GM23248 (cell line): ENCODE data around the gene MON2. TPM values are rescaled to one million over a fixed set of nuclear protein-coding genes. Genes with fewer than 3 reads are reported as not detected.
A peak's percentile ranks its signal among the peaks of the same experiment; 100 is the strongest.

Source experiments
- DNase-seq: peaks from one replicate; pipeline ENCODE4 v3.0.0-alpha.2; 2015
- H2AFZ ChIP-seq: fragments of 200-600 bp; sonication (generic); 2 replicates; pipeline ENCODE4 v1.6.1; 2016; ENCODE audit warnings: antibody characterized with exemption
- H3F3A ChIP-seq: fragments of 200-600 bp; sonication (generic); 2 replicates; pipeline ENCODE4 v1.6.1; 2016; ENCODE audit warnings: mild to moderate bottlenecking, antibody characterized with exemption, mixed run types; ENCODE audit not compliant: insufficient read depth
- H3K27ac ChIP-seq: fragments of 200-600 bp; sonication (generic); 2 replicates; pipeline ENCODE4 v1.5.1; 2016; ENCODE audit warnings: mild to moderate bottlenecking
- H3K27me3 ChIP-seq: fragments of 200-600 bp; sonication (generic); replicated peaks from 2 replicates; pipeline ENCODE4 v1.6.1; 2016; ENCODE audit warnings: mild to moderate bottlenecking; ENCODE audit not compliant: insufficient read depth
- H3K36me3 ChIP-seq: fragments of 200-600 bp; sonication (generic); 2 replicates; pipeline ENCODE4 v1.6.1; 2016; ENCODE audit warnings: low read depth, mild to moderate bottlenecking
- H3K4me1 ChIP-seq: fragments of 200-600 bp; sonication (generic); 2 replicates; pipeline ENCODE4 v1.6.1; 2016; ENCODE audit warnings: mild to moderate bottlenecking; ENCODE audit not compliant: insufficient read depth
- H3K4me2 ChIP-seq: fragments of 200-600 bp; sonication (generic); one replicate; pipeline ENCODE4 v1.6.1; 2016; ENCODE audit warnings: mild to moderate bottlenecking; ENCODE audit not compliant: unreplicated experiment
- H3K4me3 ChIP-seq: fragments of 200-600 bp; sonication (generic); 2 replicates; pipeline ENCODE4 v1.5.1; 2016; ENCODE audit warnings: mild to moderate bottlenecking
- H3K79me2 ChIP-seq: fragments of 200-600 bp; sonication (generic); 2 replicates; pipeline ENCODE4 v1.6.1; 2016; ENCODE audit warnings: mild to moderate bottlenecking; ENCODE audit not compliant: insufficient read depth
- H3K9ac ChIP-seq: fragments of 200-600 bp; sonication (generic); 2 replicates; pipeline ENCODE4 v1.6.1; 2016; ENCODE audit warnings: mild to moderate bottlenecking
- H3K9me2 ChIP-seq: fragments of 200-600 bp; sonication (generic); 2 replicates; pipeline ENCODE4 v1.6.1; 2016; ENCODE audit warnings: mixed run types, mild to moderate bottlenecking, moderate library complexity; ENCODE audit not compliant: insufficient read depth
- H3K9me3 ChIP-seq: fragments of 200-600 bp; sonication (generic); one replicate; pipeline ENCODE4 v1.6.1; 2017; ENCODE audit warnings: low read depth
- H4K20me1 ChIP-seq: fragments of 200-600 bp; sonication (generic); 2 replicates; pipeline ENCODE4 v1.6.0; 2016; ENCODE audit not compliant: insufficient read depth
- EZH2 ChIP-seq: fragments of 200-600 bp; sonication (generic); IDR thresholded peaks from 2 replicates; pipeline ENCODE4 v1.6.1; 2018; ENCODE audit warnings: antibody characterized with exemption, mild to moderate bottlenecking; ENCODE audit not compliant: insufficient read depth, poor library complexity, severe bottlenecking
- EZH2phosphoT487 ChIP-seq: fragments of 200-600 bp; sonication (generic); IDR thresholded peaks from 2 replicates; pipeline ENCODE4 v1.6.1; 2018; ENCODE audit warnings: antibody characterized with exemption, moderate library complexity, mild to moderate bottlenecking, low read depth; ENCODE audit not compliant: insufficient read depth
- WGBS, 2 experiments: methylation state at CpG; one replicate each; pipeline ENCODE4 v1.1.6; 2015 to 2017; ENCODE audit warnings: low lambda C conversion rate in 2 of 2, low coverage in 1 of 2; ENCODE audit errors: missing lambda C conversion rate in 2 of 2; 5-methylcytosine and 5-hydroxymethylcytosine counted together
- in situ Hi-C: fragments of 300-500 bp; cut with MboI; formaldehyde crosslinking; loops from 2 replicates; pipeline ENCODE4 v1.15.0; 2020
- polyA plus RNA-seq: library from polyadenylated mRNA; unstranded; fragments of >200 nt; fragmentation: Nextera tagmentation; extraction: Ambion mirVana; gene quantifications from 2 replicates; pipeline ENCODE4 v1.2.1, GENCODE V29; 2016
- total RNA-seq: library from RNA; depleted of rRNA; stranded (reverse); fragments of >200 nt; shearing (Covaris generic); gene quantifications from 2 replicates; pipeline ENCODE4 v1.2.3, GENCODE V29; 2014

The MON2 gene
- total and polyA plus RNA-seq, 2 experiments from 2014 or later: 22.1 to 26.8 TPM

DNA sequence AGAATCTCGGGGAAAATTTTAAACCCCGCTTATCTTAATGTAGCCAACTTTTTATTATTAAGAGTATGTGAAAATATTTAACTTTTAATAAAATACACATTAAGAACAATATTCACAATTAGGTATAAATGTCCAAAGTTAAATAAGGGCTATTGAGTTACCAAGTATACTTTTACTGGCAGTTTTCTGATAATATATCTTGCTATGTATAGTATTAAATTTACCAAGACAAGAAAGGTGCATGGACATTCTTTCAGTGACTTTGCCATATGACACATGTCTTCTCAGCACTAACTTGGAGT lies 115.4 kb downstream of the MON2 start:
- H3F3A ChIP-seq: peaks cover 19% of the 10 kb centered on the region
- no peaks in the 10 kb centered on the region for H3K9me2 ChIP-seq
- H3K27ac ChIP-seq: no peak overlapping the region
- H3K36me3 ChIP-seq: peaks cover 24% of the 10 kb centered on the region; the same call in 1 of the 2 replicates
- no peaks in the 10 kb centered on the region for H3K79me2 ChIP-seq
- 0 out of 2 replicates have a peak overlapping the region, but pooled peaks have one; percentile 1 for H3K9ac ChIP-seq
- H2AFZ ChIP-seq: no peak overlapping the region
- H3K4me1 ChIP-seq: peaks cover 6% of the 10 kb centered on the region; the same call in 1 of the 2 replicates
- DNase-seq: no peak
- 4 to 7% methylated on average over 2 of the region's 2 CpGs for WGBS, 2 experiments
- H3K9me3 ChIP-seq: no peaks in the 10 kb centered on the region
- no peaks in the 10 kb centered on the region for H3K27me3 ChIP-seq
- H4K20me1 ChIP-seq: no peaks in the 10 kb centered on the region
- peak overlapping the region; percentile 11 for H3K4me2 ChIP-seq
- no peak for TF ChIP-seq EZH2
- TF ChIP-seq EZH2phosphoT487: no peak
- in situ Hi-C loops: loop anchor here (10.0 to 25.0 kb wide), 2 partner anchors 213 to 480 kb away; no protein-coding TSS in a partner anchor
- no peak overlapping the region for H3K4me3 ChIP-seq

DNA sequence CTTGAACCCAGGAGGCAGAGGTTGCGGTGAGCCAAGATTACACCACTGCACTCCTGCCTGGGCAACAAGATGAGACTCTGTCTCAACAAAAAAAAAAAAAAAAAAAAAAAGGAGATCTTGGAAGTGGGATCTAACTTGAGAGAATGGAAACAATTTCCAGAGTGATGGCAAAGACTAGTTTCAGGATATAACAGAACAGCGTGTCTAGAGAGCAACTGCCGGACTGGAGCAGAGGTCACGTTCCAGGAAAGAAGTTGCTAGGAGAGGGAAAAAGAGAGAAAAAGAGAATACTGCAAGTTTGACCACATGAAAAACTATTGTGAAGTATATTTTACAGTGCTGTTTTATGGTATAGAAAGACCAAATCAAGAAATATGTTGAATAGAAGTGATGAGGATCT lies 118.0 kb downstream of the MON2 start:
- peaks cover 26% of the 10 kb centered on the region; the same call in 1 of the 2 replicates for H3K36me3 ChIP-seq
- no peak overlapping the region for H3K4me2 ChIP-seq
- H3K79me2 ChIP-seq: no peaks in the 10 kb centered on the region
- H2AFZ ChIP-seq: no peak overlapping the region
- peaks cover 29% of the 10 kb centered on the region for H3F3A ChIP-seq
- no peak for DNase-seq
- no peaks in the 10 kb centered on the region for H3K27me3 ChIP-seq
- no peaks in the 10 kb centered on the region for H3K9me3 ChIP-seq
- H3K27ac ChIP-seq: no peak overlapping the region
- H4K20me1 ChIP-seq: no peaks in the 10 kb centered on the region
- no peak overlapping the region for H3K4me3 ChIP-seq
- WGBS, 2 experiments: 85 to 88% methylated on average over 4 of the region's 4 CpGs
- in situ Hi-C loops: loop anchor here (10.0 to 25.0 kb wide), 2 partner anchors 210 to 478 kb away; no protein-coding TSS in a partner anchor
- TF ChIP-seq EZH2: no peak
- TF ChIP-seq EZH2phosphoT487: no peak
- H3K9ac ChIP-seq: no peak overlapping the region
- peaks cover 18% of the 10 kb centered on the region for H3K4me1 ChIP-seq
- no peaks in the 10 kb centered on the region for H3K9me2 ChIP-seq

DNA sequence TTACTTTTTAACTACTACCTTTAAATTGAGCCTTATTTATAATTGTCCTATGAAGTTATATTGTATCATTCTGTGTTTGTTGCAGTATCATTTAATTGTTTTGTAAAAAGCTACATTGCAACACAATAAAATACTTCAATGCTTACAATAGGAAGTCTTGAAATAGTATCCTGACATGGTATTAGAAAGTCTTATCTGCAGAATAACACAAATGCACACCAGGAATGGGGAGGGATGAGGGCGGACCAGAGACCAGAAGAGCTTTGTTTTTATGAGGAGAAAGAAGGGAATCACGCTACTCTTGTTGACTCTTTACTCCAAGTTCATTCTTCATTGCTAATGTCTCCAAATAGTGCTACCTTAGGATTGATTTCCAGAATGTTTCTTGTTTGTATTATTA lies 120.2 kb downstream of the MON2 start:
- peaks cover 34% of the 10 kb centered on the region; the same call in 1 of the 2 replicates for H3K36me3 ChIP-seq
- 97% methylated on average over 2 of the region's 2 CpGs for WGBS, 2 experiments
- DNase-seq: no peak
- no peak overlapping the region for H3K4me3 ChIP-seq
- H3K4me1 ChIP-seq: peaks cover 17% of the 10 kb centered on the region
- no peaks in the 10 kb centered on the region for H3K9me2 ChIP-seq
- no peak overlapping the region for H3K9ac ChIP-seq
- no peak overlapping the region for H2AFZ ChIP-seq
- no peak overlapping the region for H3K27ac ChIP-seq
- no peak overlapping the region for H3K4me2 ChIP-seq
- in situ Hi-C loops: loop anchor here (10.0 to 25.0 kb wide), 2 partner anchors 208 to 475 kb away; no protein-coding TSS in a partner anchor
- peaks cover 10% of the 10 kb centered on the region; the same call in 1 of the 2 replicates for H3F3A ChIP-seq
- TF ChIP-seq EZH2phosphoT487: no peak
- TF ChIP-seq EZH2: no peak
- no peaks in the 10 kb centered on the region for H3K9me3 ChIP-seq
- no peaks in the 10 kb centered on the region for H4K20me1 ChIP-seq
- no peaks in the 10 kb centered on the region for H3K79me2 ChIP-seq
- H3K27me3 ChIP-seq: no peaks in the 10 kb centered on the region

DNA sequence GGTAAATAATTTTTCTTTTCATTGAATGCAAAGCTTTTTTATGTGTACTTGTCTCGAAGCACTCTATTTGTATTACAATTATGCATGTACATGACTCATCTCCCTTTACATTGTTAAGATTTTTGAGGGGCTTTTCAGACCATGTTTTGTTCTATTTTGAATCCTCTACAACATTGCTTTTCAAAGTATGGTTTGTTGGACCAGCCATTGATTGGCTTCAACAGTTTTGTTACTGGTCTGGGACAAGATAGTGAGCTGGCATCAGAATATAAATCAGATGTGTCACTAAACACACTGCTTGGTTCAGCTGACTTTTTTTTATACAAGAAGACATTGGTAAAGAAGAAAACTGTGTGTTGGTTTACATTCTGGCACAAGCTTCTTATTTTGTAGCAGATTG lies 122.3 kb downstream of the MON2 start:
- WGBS, 2 experiments: 73 to 86% methylated on average over 1 of the region's 1 CpG
- Histone ChIP-seq H3K9ac (no peak overlapping the region), H3K36me3 (peaks cover 35% of the 10 kb centered on the region; the same call in 1 of the 2 replicates), H4K20me1 (no peaks in the 10 kb centered on the region), H3K4me1 (peaks cover 12% of the 10 kb centered on the region), H3K4me3 (no peak overlapping the region), H2AFZ (no peak overlapping the region), H3K27me3 (no peaks in the 10 kb centered on the region), H3K9me2 (no peaks in the 10 kb centered on the region), H3K9me3 (no peaks in the 10 kb centered on the region), H3F3A (peaks cover 15% of the 10 kb centered on the region; the same call in 1 of the 2 replicates), H3K4me2 (no peak overlapping the region), H3K27ac (0 out of 2 replicates have a peak overlapping the region, but pooled peaks have one; percentile 9), H3K79me2 (no peaks in the 10 kb centered on the region)
- TF ChIP-seq EZH2 (no peak), EZH2phosphoT487 (no peak)
- peak; percentile 25 for DNase-seq
- in situ Hi-C loops: loop anchor here (10.0 to 25.0 kb wide), 2 partner anchors 206 to 473 kb away; no protein-coding TSS in a partner anchor

DNA sequence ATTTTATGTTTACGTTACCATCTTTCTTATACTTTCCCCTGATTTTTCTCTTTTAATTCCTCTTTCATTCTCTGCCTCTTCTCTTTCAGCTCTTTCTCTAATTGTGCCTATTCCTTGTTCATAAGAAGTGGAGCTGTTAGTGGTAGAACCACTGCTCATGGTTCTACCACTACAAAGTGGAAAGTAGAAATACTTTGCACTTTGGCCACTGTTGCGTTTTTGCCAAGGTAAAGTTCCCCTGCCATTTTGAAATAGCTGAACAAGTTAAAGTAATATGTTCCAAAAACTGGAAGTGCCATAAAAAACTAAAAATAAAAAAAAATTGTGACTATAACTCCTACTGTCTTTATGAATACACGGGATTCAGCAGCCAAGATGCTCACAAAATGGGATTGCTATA lies 130.6 kb downstream of the MON2 start:
- Histone ChIP-seq H3F3A (peaks cover 36% of the 10 kb centered on the region; the same call in 1 of the 2 replicates), H3K9me3 (no peaks in the 10 kb centered on the region), H3K9me2 (no peaks in the 10 kb centered on the region), H3K4me1 (peaks cover 12% of the 10 kb centered on the region), H3K27ac (no peak overlapping the region), H2AFZ (no peak overlapping the region), H3K36me3 (peaks cover 6% of the 10 kb centered on the region; the same call in 1 of the 2 replicates), H3K4me3 (no peak overlapping the region), H3K9ac (no peak overlapping the region), H3K4me2 (no peak overlapping the region), H3K27me3 (no peaks in the 10 kb centered on the region), H3K79me2 (peaks cover 34% of the 10 kb centered on the region), H4K20me1 (no peaks in the 10 kb centered on the region)
- in situ Hi-C loops: loop anchor here (25.0 kb wide), 1 partner anchor 465 kb away; no protein-coding TSS in a partner anchor
- 97 to 98% methylated on average over 3 of the region's 3 CpGs for WGBS, 2 experiments
- TF ChIP-seq EZH2phosphoT487: no peak
- no peak for DNase-seq
